Measurements from ENCODE around the gene C16orf54. TPM values are rescaled to one million over a fixed set of nuclear protein-coding genes. Genes with fewer than 3 reads are reported as not detected.
"Not testable (repeated sequence)": the region's sequence is repeated elsewhere in the genome, so short reads cannot be mapped to it uniquely, and the experiment has no call there.

The C16orf54 gene
- total and polyA plus RNA-seq, 2 donors (not counting 3 experiments of a cell fraction or from before 2014, with no cell fraction given), result not detected

DNA sequence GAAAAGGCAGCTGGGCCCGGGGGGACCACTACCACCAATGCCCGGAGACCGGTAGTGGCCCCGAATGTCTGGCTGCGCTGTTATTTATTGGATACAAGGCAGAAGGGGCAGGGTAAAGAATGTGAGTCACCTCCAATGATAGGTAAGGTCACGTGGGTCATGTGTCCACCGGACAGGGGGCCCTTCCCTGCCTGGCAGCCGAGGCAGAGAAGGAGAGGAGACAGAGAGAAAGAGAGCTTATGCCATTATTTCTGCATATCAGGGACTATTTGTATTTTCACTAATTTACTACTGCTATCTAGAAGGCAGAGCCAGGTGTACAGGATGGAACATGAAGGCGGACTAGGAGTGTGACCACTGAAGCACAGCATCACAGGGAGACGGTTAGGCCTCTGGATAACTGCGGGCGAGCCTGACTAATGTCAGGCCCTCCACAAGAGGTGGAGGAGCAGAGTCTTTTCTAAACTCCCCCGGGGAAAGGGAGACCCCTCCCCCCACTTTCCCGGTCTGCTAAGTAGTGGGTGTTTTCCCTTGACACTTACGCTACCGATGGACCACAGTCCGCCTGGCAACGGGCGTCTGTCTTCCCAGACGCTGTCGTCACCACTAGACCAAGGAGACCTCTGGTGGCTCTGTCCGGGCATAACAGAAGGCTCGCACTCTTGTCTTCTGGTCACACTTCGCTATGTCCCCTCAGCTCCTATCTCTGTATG, 24.5 kb downstream of the C16orf54 start:
- peak; percentile 81 for FAIRE-seq
- not testable (repeated sequence) for H3K4me3 ChIP-seq (replicated peaks in 1 of 3; ENCODE audit: insufficient read depth in 1 of 3, low read depth in 1 of 3, low read length in 3 of 3); H3K9me3 ChIP-seq (replicated peaks; ENCODE audit: control insufficient read depth, insufficient read depth, low read length)

DNA sequence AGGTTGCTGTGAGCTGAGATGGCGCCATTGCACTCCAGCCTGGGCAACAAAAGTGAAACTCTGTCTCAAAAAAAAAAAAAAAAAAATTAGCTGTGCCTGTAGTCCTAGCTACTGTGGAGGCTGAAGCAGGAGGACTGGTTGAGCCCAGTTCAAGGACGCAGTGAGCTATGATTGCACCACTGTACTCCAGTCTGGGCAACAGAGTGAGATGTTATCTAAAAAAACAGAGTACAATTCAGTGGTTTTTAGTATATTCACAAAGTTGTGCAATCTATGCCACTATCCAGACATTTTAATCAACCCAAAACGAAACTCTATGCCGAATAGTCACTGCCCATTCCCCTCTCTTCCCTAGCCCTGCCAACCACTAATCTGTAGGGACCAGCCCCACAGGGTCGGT, 25.1 kb downstream of the C16orf54 start:
- H2AFZ ChIP-seq (ENCODE audit: low read depth, low read length), result no peak overlapping the region
- no TSS peak for BruUV-seq (replicated peaks)
- H4K20me1 ChIP-seq (replicated peaks; ENCODE audit: control insufficient read depth, extremely low read depth, insufficient read depth, low read length), result no peaks in the 10 kb centered on the region
- TF ChIP-seq POLR2A (IDR thresholded peaks at IDR 0.05; ENCODE audit: low read depth, low read length) (no peak), MYC (IDR thresholded peaks at IDR 0.05; ENCODE audit: low read depth, low read length) (no peak), JUN (IDR thresholded peaks at IDR 0.05; ENCODE audit: borderline replicate concordance, insufficient read depth, insufficient read length, low read depth) (no peak), EZH2 (IDR thresholded peaks at IDR 0.05; ENCODE audit: borderline replicate concordance, low read depth, low read length, severe bottlenecking) (no peak), POLR2AphosphoS5 (IDR thresholded peaks at IDR 0.05; ENCODE audit: insufficient read depth, low read depth, low read length) (no peak)
- TF ChIP-seq, protein P1, sequence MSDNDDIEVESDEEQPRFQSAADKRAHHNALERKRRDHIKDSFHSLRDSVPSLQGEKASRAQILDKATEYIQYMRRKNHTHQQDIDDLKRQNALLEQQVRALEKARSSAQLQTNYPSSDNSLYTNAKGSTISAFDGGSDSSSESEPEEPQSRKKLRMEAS (IDR thresholded peaks at IDR 0.05; ENCODE audit: insufficient read depth, insufficient read length), result no peak
- POLR2A ChIA-PET, result interaction anchor here (0.7 kb wide), 1 partner anchor 112 kb away, joined by 3 read pairs; no protein-coding TSS in a partner anchor
- H3K4me1 ChIP-seq (ENCODE audit: control insufficient read depth, extremely low read depth, insufficient read depth, low read length), result no peaks in the 10 kb centered on the region
- no peaks in the 10 kb centered on the region for H3K27me3 ChIP-seq (ENCODE audit: control insufficient read depth in 2 of 2, insufficient read depth in 2 of 2, low read length in 2 of 2)
- no peaks in the 10 kb centered on the region for H3K79me2 ChIP-seq (ENCODE audit: control insufficient read depth, insufficient read depth, low read length)
- H3K27ac ChIP-seq (ENCODE audit: insufficient read depth, low read depth, low read length), result no peak overlapping the region
- no peaks in the 10 kb centered on the region for H3K36me3 ChIP-seq (ENCODE audit: control insufficient read depth in 2 of 2, extremely low read depth in 1 of 2, insufficient read depth in 2 of 2, low read length in 2 of 2)
- intact Hi-C loops (cut with micrococcal nuclease) (loop anchor here (1.0 to 2.0 kb wide), 2 partner anchors 20 to 28 kb away; no protein-coding TSS in a partner anchor), dilution Hi-C loops (cut with MboI; ENCODE audit: extremely low pct_ligation_motif_present, low sequenced_read_pairs) (no loop called here)
- H3K9me3 ChIP-seq (replicated peaks; ENCODE audit: control insufficient read depth, insufficient read depth, low read length), result no peaks in the 10 kb centered on the region
- H3K4me3 ChIP-seq (replicated peaks in 1 of 3; ENCODE audit: insufficient read depth in 1 of 3, low read depth in 1 of 3, low read length in 3 of 3), result no peak overlapping the region
- CTCF ChIA-PET, result interaction anchor here (0.7 to 5.4 kb wide), 5 partner anchors 9 to 29 kb away, joined by 3 to 76 read pairs (median 3); no protein-coding TSS in a partner anchor
- FAIRE-seq (no peak), DNase-seq (ENCODE audit: low read depth, low spot score) (no peak)
- H3K9me1 ChIP-seq (replicated peaks; ENCODE audit: control insufficient read depth, extremely low read depth, insufficient read depth, low read length), result no peaks in the 10 kb centered on the region
- no peak overlapping the region for H3K4me2 ChIP-seq (ENCODE audit: insufficient read depth, low read length)
- no peak overlapping the region for H3K9ac ChIP-seq (replicated peaks; ENCODE audit: extremely low read depth, insufficient read depth, low read length)

More for the DNA sequence above, 24.5 kb downstream of the C16orf54 start:
- H3K9ac ChIP-seq (replicated peaks; ENCODE audit: extremely low read depth, insufficient read depth, low read length); H3K36me3 ChIP-seq (ENCODE audit: control insufficient read depth in 2 of 2, extremely low read depth in 1 of 2, insufficient read depth in 2 of 2, low read length in 2 of 2); H3K9me1 ChIP-seq (replicated peaks; ENCODE audit: control insufficient read depth, extremely low read depth, insufficient read depth, low read length); H4K20me1 ChIP-seq (replicated peaks; ENCODE audit: control insufficient read depth, extremely low read depth, insufficient read depth, low read length); H3K4me2 ChIP-seq (ENCODE audit: insufficient read depth, low read length); H2AFZ ChIP-seq (ENCODE audit: low read depth, low read length); BruUV-seq (replicated peaks); H3K27me3 ChIP-seq (ENCODE audit: control insufficient read depth in 2 of 2, insufficient read depth in 2 of 2, low read length in 2 of 2); H3K27ac ChIP-seq (ENCODE audit: insufficient read depth, low read depth, low read length); dilution Hi-C loops (cut with MboI; ENCODE audit: extremely low pct_ligation_motif_present, low sequenced_read_pairs); H3K79me2 ChIP-seq (ENCODE audit: control insufficient read depth, insufficient read depth, low read length); H3K4me1 ChIP-seq (ENCODE audit: control insufficient read depth, extremely low read depth, insufficient read depth, low read length): not testable (repeated sequence)
- TF ChIP-seq, protein P2, sequence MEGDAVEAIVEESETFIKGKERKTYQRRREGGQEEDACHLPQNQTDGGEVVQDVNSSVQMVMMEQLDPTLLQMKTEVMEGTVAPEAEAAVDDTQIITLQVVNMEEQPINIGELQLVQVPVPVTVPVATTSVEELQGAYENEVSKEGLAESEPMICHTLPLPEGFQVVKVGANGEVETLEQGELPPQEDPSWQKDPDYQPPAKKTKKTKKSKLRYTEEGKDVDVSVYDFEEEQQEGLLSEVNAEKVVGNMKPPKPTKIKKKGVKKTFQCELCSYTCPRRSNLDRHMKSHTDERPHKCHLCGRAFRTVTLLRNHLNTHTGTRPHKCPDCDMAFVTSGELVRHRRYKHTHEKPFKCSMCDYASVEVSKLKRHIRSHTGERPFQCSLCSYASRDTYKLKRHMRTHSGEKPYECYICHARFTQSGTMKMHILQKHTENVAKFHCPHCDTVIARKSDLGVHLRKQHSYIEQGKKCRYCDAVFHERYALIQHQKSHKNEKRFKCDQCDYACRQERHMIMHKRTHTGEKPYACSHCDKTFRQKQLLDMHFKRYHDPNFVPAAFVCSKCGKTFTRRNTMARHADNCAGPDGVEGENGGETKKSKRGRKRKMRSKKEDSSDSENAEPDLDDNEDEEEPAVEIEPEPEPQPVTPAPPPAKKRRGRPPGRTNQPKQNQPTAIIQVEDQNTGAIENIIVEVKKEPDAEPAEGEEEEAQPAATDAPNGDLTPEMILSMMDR (IDR thresholded peaks at IDR 0.05; ENCODE audit: extremely low read depth in 1 of 2, insufficient read depth in 1 of 2, low read depth in 1 of 2, low read length in 2 of 2), result peak; percentile 22 to 61
- CTCF ChIA-PET, result interaction anchor here (0.6 to 5.4 kb wide), 7 partner anchors 8 to 30 kb away, joined by 3 to 76 read pairs (median 4); no protein-coding TSS in a partner anchor
- POLR2A ChIA-PET, result interaction anchor here (0.7 kb wide), 1 partner anchor 107 kb away, joined by 4 read pairs; no protein-coding TSS in a partner anchor
- intact Hi-C loops (cut with micrococcal nuclease), result loop anchor here (1.0 to 2.0 kb wide), 2 partner anchors 21 to 29 kb away; no protein-coding TSS in a partner anchor
- peak; percentile 50 for DNase-seq (ENCODE audit: low read depth, low spot score)
